Stimulated activated CD4-positive, alpha-beta T cell treated with anti-CD3 and anti-CD28 coated beads, Interleukin-2, amount 100 ng/mL, for 4 hours (primary cell): Measurements from ENCODE around the gene IFT80.
"Not testable (repeated sequence)": the region's sequence is repeated elsewhere in the genome, so short reads cannot be mapped to it uniquely, and the experiment has no call there.

ENCODE experiments used
- DNase-seq: peaks from one replicate; pipeline ENCODE4 v3.0.0-alpha.2; 2020; ENCODE audit warnings: low read depth

IFT80 gene

GRCh38 chr3:160260587-160261270 lies 138.3 kb downstream of the IFT80 start:
- DNase-seq: no peak

GRCh38 chr3:160259589-160259988 lies 139.4 kb downstream of the IFT80 start:
- DNase-seq: no peak

GRCh38 chr3:160257606-160258005 lies 141.4 kb downstream of the IFT80 start:
- no peak for DNase-seq

- DNase-seq: no peak
Measured at GRCh38 chr3:160253298-160253697, 145.7 kb downstream of the IFT80 start.

GRCh38 chr3:160247766-160248165 lies 151.3 kb downstream of the IFT80 start:
- no peak for DNase-seq

GRCh38 chr3:160245261-160245800 lies 153.7 kb downstream of the IFT80 start:
- DNase-seq: no peak

- not testable (repeated sequence) for DNase-seq
Measured at GRCh38 chr3:160240719-160241118, 158.3 kb downstream of the IFT80 start.

- DNase-seq: no peak
Measured at GRCh38 chr3:160232014-160232413, 167.0 kb downstream of the IFT80 start.

- no peak for DNase-seq
Measured at GRCh38 chr3:160227419-160227818, 171.6 kb downstream of the IFT80 start.

GRCh38 chr3:160226026-160226907 lies 172.8 kb downstream of the IFT80 start:
- DNase-seq: no peak

- DNase-seq: peak; percentile 14
Measured at GRCh38 chr3:160225176-160226025, 173.6 kb downstream of the IFT80 start, which contains the start of gene C3orf80. TSS of gene C3orf80 (plus strand) at chr3:160225422. CDS start at chr3:160225636, 214 bp downstream.

- no peak for DNase-seq
Measured at GRCh38 chr3:160224811-160225175, 174.2 kb downstream of the IFT80 start.

GRCh38 chr3:160224256-160224655 lies 174.8 kb downstream of the IFT80 start:
- DNase-seq: no peak

GRCh38 chr3:160221019-160221418 lies 178.0 kb downstream of the IFT80 start:
- DNase-seq: no peak

- no peak for DNase-seq
Measured at GRCh38 chr3:160220038-160220437, 179.0 kb downstream of the IFT80 start.

GRCh38 chr3:160218136-160218535 lies 180.9 kb downstream of the IFT80 start:
- no peak for DNase-seq

GRCh38 chr3:160217675-160218074 lies 181.3 kb downstream of the IFT80 start:
- no peak for DNase-seq

- no peak for DNase-seq
Measured at GRCh38 chr3:160213191-160213590, 185.8 kb downstream of the IFT80 start.

GRCh38 chr3:160210799-160211221 lies 188.2 kb downstream of the IFT80 start:
- DNase-seq: no peak

- DNase-seq: no peak
Measured at GRCh38 chr3:160210341-160210740, 188.7 kb downstream of the IFT80 start.
